Activated CD4-positive, alpha-beta T cell treated with anti-CD3 and anti-CD28 coated beads, Interleukin-2, amount 50 U/mL, for 4 hours (primary cell): ENCODE results near the gene CCDC12.

Experiments used
- DNase-seq, 2 experiments: peaks; one replicate each; pipeline ENCODE4 v3.0.0-alpha.2; 2020

Gene CCDC12

GRCh38 chr3:46888705-46889104, 87.8 kb downstream of the CCDC12 start:
- DNase-seq: no peak

GRCh38 chr3:46887980-46888494, 88.5 kb downstream of the CCDC12 start:
- DNase-seq: no peak

- no peak for DNase-seq
Observed at GRCh38 chr3:46885612-46886011, 90.9 kb downstream of the CCDC12 start.

- DNase-seq: no peak
Observed at GRCh38 chr3:46884929-46885328, 91.6 kb downstream of the CCDC12 start.

- no peak for DNase-seq
Observed at GRCh38 chr3:46884427-46884826, 92.1 kb downstream of the CCDC12 start.

GRCh38 chr3:46883830-46884185, 92.7 kb downstream of the CCDC12 start:
- DNase-seq: no peak

GRCh38 chr3:46883054-46883829, 93.3 kb downstream of the CCDC12 start:
- DNase-seq: no peak

GRCh38 chr3:46882377-46883053, 94.0 kb downstream of the CCDC12 start:
- DNase-seq: no peak

GRCh38 chr3:46881596-46882376, 94.8 kb downstream of the CCDC12 start:
- peak; percentile 16 to 17 for DNase-seq

GRCh38 chr3:46880884-46881595, 95.5 kb downstream of the CCDC12 start:
- DNase-seq: no peak

GRCh38 chr3:46878781-46879436, 97.6 kb downstream of the CCDC12 start:
- DNase-seq: no peak

GRCh38 chr3:46877406-46878125, 99.0 kb downstream of the CCDC12 start, which contains the start of gene PTH1R:
Gene PTH1R, plus strand, starts transcription at chr3:46877721. Its CDS starts 5,839 bp downstream, at chr3:46883560.
- DNase-seq: no peak

- no peak for DNase-seq
Observed at GRCh38 chr3:46876313-46877300, 99.9 kb downstream of the CCDC12 start.

- no peak for DNase-seq
Observed at GRCh38 chr3:46875560-46875959, 101.0 kb downstream of the CCDC12 start.

- DNase-seq: no peak
Observed at GRCh38 chr3:46874430-46874829, 102.1 kb downstream of the CCDC12 start.

- no peak for DNase-seq
Observed at GRCh38 chr3:46873521-46873920, 103.0 kb downstream of the CCDC12 start.
